Measurements from ENCODE around the gene ZNF268.

ZNF268 gene

GRCh38 chr12:133206390-133206789 is 25.1 kb downstream of the ZNF268 start:
- peaks cover 93% of the 10 kb centered on the region for H3K9me3 ChIP-seq (ENCODE audit: insufficient read depth, low read length, severe bottlenecking)
- ATAC-seq (ENCODE audit: insufficient read depth, low read depth) (no peak), DNase-seq (no peak)
- no peak for TF ChIP-seq EZH2 (IDR thresholded peaks at IDR 0.05; ENCODE audit: borderline replicate concordance, low read depth, low read length, severe bottlenecking)
- TF ChIP-seq CTCF (IDR thresholded peaks at IDR 0.05; ENCODE audit: borderline replicate concordance, extremely low read depth, low read length, poor library complexity, severe bottlenecking), result no peak
- no peak overlapping the region for H3K27ac ChIP-seq (ENCODE audit: low read length)
- H3K4me2 ChIP-seq (ENCODE audit: insufficient read depth, low read length), result no peak overlapping the region
- no peaks in the 10 kb centered on the region for H3K79me2 ChIP-seq (ENCODE audit: insufficient read depth, low read length)
- H3K9ac ChIP-seq (ENCODE audit: low read depth, low read length), result no peak overlapping the region
- H3K4me1 ChIP-seq (ENCODE audit: insufficient read depth, low read length), result no peaks in the 10 kb centered on the region
- no peak overlapping the region for H2AFZ ChIP-seq (ENCODE audit: low read depth, low read length)
- peaks cover 29% of the 10 kb centered on the region for H3K36me3 ChIP-seq (ENCODE audit: insufficient read depth, low read length)
- no peaks in the 10 kb centered on the region for H4K20me1 ChIP-seq (ENCODE audit: insufficient read depth, low read length)
- H3K27me3 ChIP-seq (ENCODE audit: insufficient read depth, low read length, poor library complexity), result no peaks in the 10 kb centered on the region
- H3K4me3 ChIP-seq (ENCODE audit: low read depth in 1 of 2, low read length in 2 of 2), result no peak overlapping the region

GRCh38 chr12:133215724-133216123 is 34.4 kb downstream of the ZNF268 start:
- H3K27me3 ChIP-seq (ENCODE audit: insufficient read depth, low read length, poor library complexity), result no peaks in the 10 kb centered on the region
- no peaks in the 10 kb centered on the region for H3K79me2 ChIP-seq (ENCODE audit: insufficient read depth, low read length)
- no peaks in the 10 kb centered on the region for H3K36me3 ChIP-seq (ENCODE audit: insufficient read depth, low read length)
- H3K4me3 ChIP-seq (ENCODE audit: low read depth in 1 of 2, low read length in 2 of 2), result no peak overlapping the region
- ATAC-seq (ENCODE audit: insufficient read depth, low read depth), result no peak
- no peak overlapping the region for H3K9ac ChIP-seq (ENCODE audit: low read depth, low read length)
- no peak for DNase-seq
- TF ChIP-seq CTCF (IDR thresholded peaks at IDR 0.05; ENCODE audit: borderline replicate concordance, extremely low read depth, low read length, poor library complexity, severe bottlenecking) (no peak), EZH2 (IDR thresholded peaks at IDR 0.05; ENCODE audit: borderline replicate concordance, low read depth, low read length, severe bottlenecking) (no peak)
- H3K9me3 ChIP-seq (ENCODE audit: insufficient read depth, low read length, severe bottlenecking), result peaks cover 66% of the 10 kb centered on the region
- H3K4me1 ChIP-seq (ENCODE audit: insufficient read depth, low read length), result no peaks in the 10 kb centered on the region
- no peak overlapping the region for H2AFZ ChIP-seq (ENCODE audit: low read depth, low read length)
- H3K4me2 ChIP-seq (ENCODE audit: insufficient read depth, low read length), result no peak overlapping the region
- no peak overlapping the region for H3K27ac ChIP-seq (ENCODE audit: low read length)
- no peaks in the 10 kb centered on the region for H4K20me1 ChIP-seq (ENCODE audit: insufficient read depth, low read length)

DNA sequence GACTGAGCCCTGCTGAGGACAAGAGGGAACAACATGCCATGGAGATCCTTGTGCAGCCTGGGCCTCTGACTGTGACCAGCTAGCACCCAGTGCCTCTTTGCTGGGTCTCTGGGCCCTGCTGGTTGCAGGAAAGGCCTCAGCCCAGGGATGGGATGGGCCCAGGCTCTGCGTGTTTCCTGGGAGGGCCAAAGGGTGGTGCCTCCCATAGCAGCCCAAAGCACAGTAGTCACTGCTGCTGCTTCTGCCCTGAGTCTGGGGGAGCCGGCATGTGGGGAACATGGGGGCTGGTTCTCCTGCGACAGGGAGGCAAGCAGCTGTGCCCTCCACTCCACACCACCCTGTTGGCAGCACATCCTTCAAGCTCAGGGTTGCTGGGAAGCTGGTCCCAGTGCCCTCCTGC is 35.9 kb downstream of the ZNF268 start:
- Histone ChIP-seq H3K4me2 (ENCODE audit: insufficient read depth, low read length) (no peak overlapping the region), H3K4me3 (ENCODE audit: low read depth in 1 of 2, low read length in 2 of 2) (no peak overlapping the region), H3K27ac (ENCODE audit: low read length) (no peak overlapping the region), H3K9ac (ENCODE audit: low read depth, low read length) (no peak overlapping the region), H3K36me3 (ENCODE audit: insufficient read depth, low read length) (no peaks in the 10 kb centered on the region), H3K79me2 (ENCODE audit: insufficient read depth, low read length) (no peaks in the 10 kb centered on the region), H3K9me3 (ENCODE audit: insufficient read depth, low read length, severe bottlenecking) (peaks cover 73% of the 10 kb centered on the region), H4K20me1 (ENCODE audit: insufficient read depth, low read length) (no peaks in the 10 kb centered on the region), H3K27me3 (ENCODE audit: insufficient read depth, low read length, poor library complexity) (no peaks in the 10 kb centered on the region), H2AFZ (ENCODE audit: low read depth, low read length) (no peak overlapping the region), H3K4me1 (ENCODE audit: insufficient read depth, low read length) (no peaks in the 10 kb centered on the region)
- no peak for DNase-seq
- no peak for TF ChIP-seq EZH2 (IDR thresholded peaks at IDR 0.05; ENCODE audit: borderline replicate concordance, low read depth, low read length, severe bottlenecking)
- no peak for TF ChIP-seq CTCF (IDR thresholded peaks at IDR 0.05; ENCODE audit: borderline replicate concordance, extremely low read depth, low read length, poor library complexity, severe bottlenecking)
- ATAC-seq (ENCODE audit: insufficient read depth, low read depth), result no peak

DNA sequence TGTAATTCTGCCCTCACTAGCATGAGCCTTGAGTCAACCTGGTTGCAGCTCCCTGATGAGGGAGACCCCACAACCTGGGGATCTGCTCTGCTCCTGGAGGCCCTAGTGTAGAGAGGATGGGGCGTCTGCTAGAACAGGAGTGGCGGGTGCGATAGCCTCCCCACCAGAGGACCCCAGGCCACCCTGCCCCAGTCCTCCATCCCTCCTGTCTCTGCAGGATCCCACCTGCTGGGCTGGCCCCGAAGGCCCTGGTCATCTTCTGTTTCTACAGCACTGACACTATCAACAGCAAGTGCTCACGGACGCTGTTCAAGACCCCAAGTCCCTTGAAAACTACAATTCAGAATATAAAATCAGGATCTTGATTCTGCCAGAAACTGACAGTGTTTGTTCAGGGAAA is 39.2 kb downstream of the ZNF268 start:
- Histone ChIP-seq H4K20me1 (ENCODE audit: insufficient read depth, low read length) (no peaks in the 10 kb centered on the region), H3K27ac (ENCODE audit: low read length) (no peak overlapping the region), H2AFZ (ENCODE audit: low read depth, low read length) (no peak overlapping the region), H3K27me3 (ENCODE audit: insufficient read depth, low read length, poor library complexity) (no peaks in the 10 kb centered on the region), H3K4me1 (ENCODE audit: insufficient read depth, low read length) (no peaks in the 10 kb centered on the region), H3K4me2 (ENCODE audit: insufficient read depth, low read length) (no peak overlapping the region), H3K4me3 (ENCODE audit: low read depth in 1 of 2, low read length in 2 of 2) (no peak overlapping the region), H3K9me3 (ENCODE audit: insufficient read depth, low read length, severe bottlenecking) (peaks cover 69% of the 10 kb centered on the region), H3K79me2 (ENCODE audit: insufficient read depth, low read length) (no peaks in the 10 kb centered on the region), H3K36me3 (ENCODE audit: insufficient read depth, low read length) (no peaks in the 10 kb centered on the region), H3K9ac (ENCODE audit: low read depth, low read length) (no peak overlapping the region)
- no peak for TF ChIP-seq EZH2 (IDR thresholded peaks at IDR 0.05; ENCODE audit: borderline replicate concordance, low read depth, low read length, severe bottlenecking)
- TF ChIP-seq CTCF (IDR thresholded peaks at IDR 0.05; ENCODE audit: borderline replicate concordance, extremely low read depth, low read length, poor library complexity, severe bottlenecking), result no peak
- ATAC-seq (ENCODE audit: insufficient read depth, low read depth) (no peak), DNase-seq (no peak)

All from DND-41 (cell line).